ENCODE data around the gene ZCCHC8. TPM values are rescaled to one million over a fixed set of nuclear protein-coding genes. Genes with fewer than 3 reads are reported as not detected.
"Not testable (repeated sequence)": the region's sequence is repeated elsewhere in the genome, so short reads cannot be mapped to it uniquely, and the experiment has no call there.

Gene ZCCHC8
- total and polyA plus RNA-seq, 2 donors (not counting 1 experiment from before 2014, with no cell fraction given) = 30.0 to 56.2 TPM

DNA sequence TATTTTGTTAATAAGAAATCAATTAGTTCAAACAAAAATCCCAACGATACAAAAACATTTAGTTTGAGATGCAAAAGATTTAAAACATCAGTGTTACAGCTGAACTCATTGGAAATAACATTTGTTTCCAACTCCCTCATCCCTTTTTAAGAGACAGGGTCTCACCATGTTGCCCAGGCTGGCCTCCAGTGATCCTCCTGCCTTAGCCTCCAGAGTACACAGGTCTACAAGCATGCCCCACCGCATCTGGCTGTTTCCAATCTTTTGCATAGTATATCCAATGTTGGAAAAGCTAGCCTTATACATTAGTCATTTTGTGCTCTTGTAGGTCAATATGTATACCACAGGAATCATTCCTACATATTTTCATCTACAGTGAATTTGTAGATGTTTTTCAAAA lies 14.5 kb upstream of the ZCCHC8 start:
- Mint-ChIP-seq H3K27ac (no peak overlapping the region), H3K9me3 (ENCODE audit: insufficient read depth) (no peaks in the 10 kb centered on the region), H3K4me1 (peaks cover 4% of the 10 kb centered on the region), H3K4me3 (no peak overlapping the region), H3K27me3 (no peaks in the 10 kb centered on the region)
- DNase-seq = no peak
- Histone ChIP-seq H3K36me3 (replicated peaks in 1 of 2; ENCODE audit: control extremely low read depth in 1 of 2, control insufficient read depth in 1 of 2, extremely low read depth in 1 of 2, insufficient read depth in 2 of 2, low read length in 1 of 2) (peaks cover 21 to 91% of the 10 kb centered on the region in 2 experiments), H3K27ac (ENCODE audit: low read length in 2 of 2) (no peak overlapping the region), H3K4me2 (replicated peaks; ENCODE audit: low read depth, low read length, poor library complexity, severe bottlenecking) (no peak overlapping the region), H3K27me3 (replicated peaks in 1 of 4; ENCODE audit: control extremely low read depth in 1 of 4, control insufficient read depth in 3 of 4, insufficient read depth in 4 of 4, low read length in 3 of 4) (no peaks in the 10 kb centered on the region), H4K20me1 (ENCODE audit: control insufficient read depth, insufficient read depth, low read length, poor library complexity, severe bottlenecking) (peaks cover 71% of the 10 kb centered on the region), H3K4me1 (ENCODE audit: control insufficient read depth in 2 of 2, insufficient read depth in 2 of 2, low read length in 2 of 2) (no peaks in the 10 kb centered on the region), H3K9me3 (ENCODE audit: control extremely low read depth in 1 of 3, control insufficient read depth in 2 of 3, insufficient read depth in 1 of 3, low read length in 2 of 3) (no peaks in the 10 kb centered on the region), H3K9ac (ENCODE audit: low read length) (no peak overlapping the region), H3K79me2 (ENCODE audit: control insufficient read depth, insufficient read depth, low read length) (peaks cover 77% of the 10 kb centered on the region), H3K4me3 (ENCODE audit: control extremely low read depth in 1 of 5, extremely low read depth in 1 of 5, insufficient read depth in 1 of 5, low read depth in 2 of 5, low read length in 4 of 5) (no peak overlapping the region), H2AFZ (ENCODE audit: insufficient read depth, low read depth, low read length, poor library complexity, severe bottlenecking) (no peak overlapping the region)
- TF ChIP-seq, protein P1, sequence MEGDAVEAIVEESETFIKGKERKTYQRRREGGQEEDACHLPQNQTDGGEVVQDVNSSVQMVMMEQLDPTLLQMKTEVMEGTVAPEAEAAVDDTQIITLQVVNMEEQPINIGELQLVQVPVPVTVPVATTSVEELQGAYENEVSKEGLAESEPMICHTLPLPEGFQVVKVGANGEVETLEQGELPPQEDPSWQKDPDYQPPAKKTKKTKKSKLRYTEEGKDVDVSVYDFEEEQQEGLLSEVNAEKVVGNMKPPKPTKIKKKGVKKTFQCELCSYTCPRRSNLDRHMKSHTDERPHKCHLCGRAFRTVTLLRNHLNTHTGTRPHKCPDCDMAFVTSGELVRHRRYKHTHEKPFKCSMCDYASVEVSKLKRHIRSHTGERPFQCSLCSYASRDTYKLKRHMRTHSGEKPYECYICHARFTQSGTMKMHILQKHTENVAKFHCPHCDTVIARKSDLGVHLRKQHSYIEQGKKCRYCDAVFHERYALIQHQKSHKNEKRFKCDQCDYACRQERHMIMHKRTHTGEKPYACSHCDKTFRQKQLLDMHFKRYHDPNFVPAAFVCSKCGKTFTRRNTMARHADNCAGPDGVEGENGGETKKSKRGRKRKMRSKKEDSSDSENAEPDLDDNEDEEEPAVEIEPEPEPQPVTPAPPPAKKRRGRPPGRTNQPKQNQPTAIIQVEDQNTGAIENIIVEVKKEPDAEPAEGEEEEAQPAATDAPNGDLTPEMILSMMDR (IDR thresholded peaks at IDR 0.05) = no peak
- TF ChIP-seq EZH2 (IDR thresholded peaks at IDR 0.05; ENCODE audit: borderline replicate concordance, insufficient read depth, low read depth, low read length, poor library complexity, severe bottlenecking) = no peak
- intact Hi-C loops (cut with micrococcal nuclease) = no loop called here
- no peak for ATAC-seq (ENCODE audit: low read depth)
- ChIA-PET POLR2A (no interaction called here), CTCF (interaction anchor here (0.6 kb wide), 1 partner anchor 268 kb away, joined by 3 read pairs; no protein-coding TSS in a partner anchor)
- WGBS (ENCODE audit: insufficient coverage) = 100% methylated on average over 1 of the region's 2 CpGs

DNA sequence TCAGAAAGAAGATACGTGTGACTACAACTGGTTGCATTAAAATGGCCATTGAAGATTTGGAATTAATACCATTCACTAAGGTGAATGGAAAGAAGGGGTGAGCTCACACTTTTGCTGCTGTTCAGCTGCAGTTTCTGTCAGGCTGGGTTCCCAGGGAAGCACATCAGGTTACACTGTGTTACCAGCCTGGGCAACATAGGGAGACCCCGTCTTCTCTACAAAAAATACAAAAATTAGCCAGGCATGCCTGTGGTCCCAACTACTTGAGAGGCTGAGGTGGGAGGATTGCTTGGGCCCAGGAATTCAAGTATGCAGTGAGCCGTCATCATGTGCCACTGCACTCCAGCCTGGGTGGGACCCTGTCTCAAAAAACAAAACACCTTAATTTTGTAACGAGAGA lies 12.9 kb upstream of the ZCCHC8 start:
- no peaks in the 10 kb centered on the region for H3K9me3 ChIP-seq (ENCODE audit: control extremely low read depth in 1 of 3, control insufficient read depth in 2 of 3, insufficient read depth in 1 of 3, low read length in 2 of 3)
- Mint-ChIP-seq H3K27ac (no peak overlapping the region), H3K9me3 (ENCODE audit: insufficient read depth) (no peaks in the 10 kb centered on the region), H3K27me3 (no peaks in the 10 kb centered on the region), H3K4me1 (no peaks in the 10 kb centered on the region), H3K4me3 (no peak overlapping the region)
- no peak overlapping the region for H3K4me2 ChIP-seq (replicated peaks; ENCODE audit: low read depth, low read length, poor library complexity, severe bottlenecking)
- ChIA-PET POLR2A (interaction anchor here (1.1 kb wide), 1 partner anchor 11 kb away, joined by 3 read pairs; no protein-coding TSS in a partner anchor), CTCF (interaction anchor here (1.4 to 1.5 kb wide), 2 partner anchors 10 to 114 kb away, joined by 3 to 8 read pairs; no protein-coding TSS in a partner anchor)
- TF ChIP-seq, protein P1 (IDR thresholded peaks at IDR 0.05) = no peak
- no peak for DNase-seq
- no peak overlapping the region for H2AFZ ChIP-seq (ENCODE audit: insufficient read depth, low read depth, low read length, poor library complexity, severe bottlenecking)
- WGBS (ENCODE audit: insufficient coverage) = no CpG with 5 or more reads among the region's 4 CpGs
- intact Hi-C loops (cut with micrococcal nuclease) = no loop called here
- no peak overlapping the region for H3K4me3 ChIP-seq (ENCODE audit: control extremely low read depth in 1 of 5, extremely low read depth in 1 of 5, insufficient read depth in 1 of 5, low read depth in 2 of 5, low read length in 4 of 5)
- peaks cover 16 to 92% of the 10 kb centered on the region in 2 experiments for H3K36me3 ChIP-seq (replicated peaks in 1 of 2; ENCODE audit: control extremely low read depth in 1 of 2, control insufficient read depth in 1 of 2, extremely low read depth in 1 of 2, insufficient read depth in 2 of 2, low read length in 1 of 2)
- H3K4me1 ChIP-seq (ENCODE audit: control insufficient read depth in 2 of 2, insufficient read depth in 2 of 2, low read length in 2 of 2) = no peaks in the 10 kb centered on the region
- H3K27me3 ChIP-seq (replicated peaks in 1 of 4; ENCODE audit: control extremely low read depth in 1 of 4, control insufficient read depth in 3 of 4, insufficient read depth in 4 of 4, low read length in 3 of 4) = no peaks in the 10 kb centered on the region
- H3K9ac ChIP-seq (ENCODE audit: low read length) = no peak overlapping the region
- H3K79me2 ChIP-seq (ENCODE audit: control insufficient read depth, insufficient read depth, low read length) = peaks cover 77% of the 10 kb centered on the region
- H4K20me1 ChIP-seq (ENCODE audit: control insufficient read depth, insufficient read depth, low read length, poor library complexity, severe bottlenecking) = peaks cover 69% of the 10 kb centered on the region
- ATAC-seq (ENCODE audit: low read depth) = no peak
- H3K27ac ChIP-seq (ENCODE audit: low read length in 2 of 2) = no peak overlapping the region

DNA sequence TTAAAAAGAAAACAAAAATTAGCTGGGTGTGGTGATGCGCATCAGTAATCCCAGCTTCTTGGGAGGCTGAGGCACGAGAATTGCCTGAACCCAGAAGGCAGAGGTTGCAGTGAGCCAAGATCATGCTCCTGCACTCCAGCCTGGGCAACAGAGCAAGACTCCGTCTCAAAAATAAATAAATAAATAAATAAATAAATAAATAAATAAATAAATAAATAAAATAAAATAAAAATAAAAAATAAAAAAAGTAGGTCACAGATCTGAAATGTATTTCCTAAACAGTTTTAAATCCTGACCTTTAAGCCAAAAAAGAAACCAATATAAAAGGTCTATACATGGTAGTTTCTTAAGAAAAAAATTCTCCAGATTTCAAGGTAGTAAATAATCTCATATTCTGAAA lies 12.3 kb upstream of the ZCCHC8 start:
- H2AFZ ChIP-seq (ENCODE audit: insufficient read depth, low read depth, low read length, poor library complexity, severe bottlenecking); H3K9me3 Mint-ChIP-seq (ENCODE audit: insufficient read depth); H3K9ac ChIP-seq (ENCODE audit: low read length); H3K4me1 Mint-ChIP-seq; H3K4me3 Mint-ChIP-seq; ATAC-seq (ENCODE audit: low read depth); H3K27ac Mint-ChIP-seq; DNase-seq; H3K27me3 Mint-ChIP-seq; H3K4me3 ChIP-seq (ENCODE audit: control extremely low read depth in 1 of 5, extremely low read depth in 1 of 5, insufficient read depth in 1 of 5, low read depth in 2 of 5, low read length in 4 of 5); H3K9me3 ChIP-seq (ENCODE audit: control extremely low read depth in 1 of 3, control insufficient read depth in 2 of 3, insufficient read depth in 1 of 3, low read length in 2 of 3); H3K4me2 ChIP-seq (replicated peaks; ENCODE audit: low read depth, low read length, poor library complexity, severe bottlenecking); H3K27me3 ChIP-seq (replicated peaks in 1 of 4; ENCODE audit: control extremely low read depth in 1 of 4, control insufficient read depth in 3 of 4, insufficient read depth in 4 of 4, low read length in 3 of 4); H3K27ac ChIP-seq (ENCODE audit: low read length in 2 of 2); H3K4me1 ChIP-seq (ENCODE audit: control insufficient read depth in 2 of 2, insufficient read depth in 2 of 2, low read length in 2 of 2); intact Hi-C loops (cut with micrococcal nuclease): not testable (repeated sequence)
- peaks cover 69% of the 10 kb centered on the region for H4K20me1 ChIP-seq (ENCODE audit: control insufficient read depth, insufficient read depth, low read length, poor library complexity, severe bottlenecking)
- WGBS (ENCODE audit: insufficient coverage) = no CpG with 5 or more reads among the region's 3 CpGs
- peaks cover 77% of the 10 kb centered on the region for H3K79me2 ChIP-seq (ENCODE audit: control insufficient read depth, insufficient read depth, low read length)
- POLR2A ChIA-PET = interaction anchor here (1.1 kb wide), 1 partner anchor 10 kb away, joined by 3 read pairs; no protein-coding TSS in a partner anchor
- H3K36me3 ChIP-seq (replicated peaks in 1 of 2; ENCODE audit: control extremely low read depth in 1 of 2, control insufficient read depth in 1 of 2, extremely low read depth in 1 of 2, insufficient read depth in 2 of 2, low read length in 1 of 2) = peaks cover 14 to 93% of the 10 kb centered on the region in 2 experiments
- CTCF ChIA-PET = interaction anchor here (1.3 to 1.5 kb wide), 3 partner anchors 10 to 113 kb away, joined by 3 to 8 read pairs (median 3); no protein-coding TSS in a partner anchor

All from B cell (primary cell).